HT1080 (cell line): ENCODE results near the gene ZNF419. TPM values are rescaled to one million over a fixed set of nuclear protein-coding genes. Genes with fewer than 3 reads are reported as not detected.
A peak's percentile ranks its signal among the peaks of the same experiment; 100 is the strongest.

Experiments used
- DNase-seq: peaks from one replicate; pipeline ENCODE4 v3.0.0-alpha.2; 2015; ENCODE audit warnings: low read depth
- small RNA-seq: library from RNA; depleted of rRNA; stranded (forward); fragments of <200 nt; gene quantifications from one replicate; pipeline ENCODE3, GENCODE V24; 2014
- total RNA-seq: library from RNA; depleted of rRNA; stranded (reverse); fragments of >200 nt; shearing (Covaris generic); gene quantifications from 2 replicates; pipeline ENCODE4 v1.2.3, GENCODE V29; 2014; rRNA removed

ZNF419 gene
- total RNA-seq, 1 experiment from 2014 or later, result 6.9 TPM

DNA sequence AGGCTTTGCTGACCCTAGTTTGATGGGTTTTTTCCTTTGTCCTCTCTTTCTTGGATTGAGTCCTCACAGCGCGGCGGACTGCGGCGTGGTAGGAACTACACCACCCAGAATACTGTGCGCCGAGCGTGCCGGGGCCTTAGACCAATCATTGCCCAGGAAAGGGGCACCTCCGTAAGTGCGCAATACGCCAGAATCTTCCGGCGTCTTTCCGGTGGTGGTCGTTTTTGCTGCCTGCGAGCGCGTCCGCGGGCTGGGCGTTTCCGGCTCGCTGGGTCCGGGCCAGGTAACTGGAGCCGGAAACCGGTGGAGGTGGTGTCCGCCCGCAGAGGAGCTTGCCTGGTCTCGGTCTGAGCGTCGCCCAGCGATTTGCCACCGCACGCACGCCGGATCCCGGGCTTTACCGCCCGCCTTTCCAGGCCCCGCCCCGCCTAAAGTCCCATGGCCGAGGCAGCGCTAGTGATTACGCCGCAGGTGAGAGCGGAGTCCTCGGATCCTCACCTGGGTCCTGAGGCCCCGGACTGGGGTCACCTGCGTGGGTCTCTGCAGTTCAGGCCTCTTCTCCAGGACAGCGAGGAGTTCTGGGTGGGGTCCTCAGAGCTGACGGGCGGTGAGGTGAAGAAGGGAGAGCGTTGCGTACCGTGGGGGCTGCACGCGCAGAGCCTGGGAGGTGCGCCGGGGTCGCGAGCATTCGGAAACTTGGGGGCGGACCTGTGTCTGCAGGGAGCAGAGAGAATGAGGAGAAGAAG, 39.8 kb downstream of the ZNF419 start, which contains the start of gene ZNF549:
ZNF549 (plus strand) TSS at position 221 of the 746 bp plus-strand sequence; CDS start at position 439, 218 bp downstream.
- DNase-seq, result peak; percentile 92

- no peak for DNase-seq
Measured at GRCh38 chr19:57537953-57538547, 50.5 kb downstream of the ZNF419 start.

Small RNA genes lying within 50 kb of the gene (small RNA-seq; reads per million reads assigned to genes)
- not detected for gene VN1R107P

Other genes with a start within 250 kb of the ZNF419 start
- 6.4 and 7.3 TPM in 2 replicates for gene ZNF805, start 247.1 kb upstream of the ZNF419 start, total RNA-seq
- gene ZNF460, start 207.3 kb upstream of the ZNF419 start, total RNA-seq, result 22.6 and 22.7 TPM in 2 replicates
- gene ZNF543, start 167.3 kb upstream of the ZNF419 start, total RNA-seq, result 4.5 and 6.4 TPM in 2 replicates
- gene ZNF304, start 136.5 kb upstream of the ZNF419 start, total RNA-seq, result 5.0 and 7.0 TPM in 2 replicates
- gene TRAPPC2B, start 124.2 kb upstream of the ZNF419 start, total RNA-seq, result 12.2 and 17.1 TPM in 2 replicates
- 4.0 and 6.4 TPM in 2 replicates for gene ZNF547, start 124.2 kb upstream of the ZNF419 start, total RNA-seq
- 9.5 and 11.6 TPM in 2 replicates for gene ZNF548, start 97.9 kb upstream of the ZNF419 start, total RNA-seq
- gene ZNF17, start 76.6 kb upstream of the ZNF419 start, total RNA-seq, result 6.1 and 16.0 TPM in 2 replicates
- gene ZNF749, start 52.4 kb upstream of the ZNF419 start, total RNA-seq, result 16.0 and 17.7 TPM in 2 replicates
- 0.14 TPM in 1 of 2 replicates, not detected in the other for gene VN1R1, start 30.6 kb upstream of the ZNF419 start, total RNA-seq
- 11.3 and 18.0 TPM in 2 replicates for gene ZNF772, start 10.2 kb upstream of the ZNF419 start, total RNA-seq
- 21.9 and 22.3 TPM in 2 replicates for gene ZNF773, start 12.2 kb downstream of the ZNF419 start, total RNA-seq
- 3.7 and 4.2 TPM in 2 replicates for gene ZNF549, start 39.6 kb downstream of the ZNF419 start, total RNA-seq
- 7.4 and 9.5 TPM in 2 replicates for gene ZNF550, start 72.1 kb downstream of the ZNF419 start, total RNA-seq
- 5.1 and 5.2 TPM in 2 replicates for gene ZNF416, start 91.2 kb downstream of the ZNF419 start, total RNA-seq
- 0.51 and 1.5 TPM in 2 replicates for gene ZIK1, start 96.4 kb downstream of the ZNF419 start, total RNA-seq
- gene ZNF530, start 112.1 kb downstream of the ZNF419 start, total RNA-seq, result 22.0 and 30.3 TPM in 2 replicates
- 25.0 and 33.3 TPM in 2 replicates for gene ZNF134, start 126.5 kb downstream of the ZNF419 start, total RNA-seq
- 10.0 and 17.7 TPM in 2 replicates for gene ZNF211, start 145.4 kb downstream of the ZNF419 start, total RNA-seq
- gene ZSCAN4, start 181.2 kb downstream of the ZNF419 start, total RNA-seq, result not detected in 2 replicates
- 17.0 and 26.8 TPM in 2 replicates for gene ZNF551, start 194.2 kb downstream of the ZNF419 start, total RNA-seq
- gene ZNF154, start 221.5 kb downstream of the ZNF419 start, total RNA-seq, result not detected in 2 replicates
- gene ZNF671, start 239.9 kb downstream of the ZNF419 start, total RNA-seq, result 1.9 and 2.6 TPM in 2 replicates